NT2/D1 (cell line): ENCODE data around the gene DRC7.

Experiments
- SUZ12 ChIP-seq: IDR thresholded peaks from 2 replicates; pipeline ENCODE4 v1.6.1; 2011; ENCODE audit not compliant: insufficient read length, insufficient read depth; ENCODE audit errors: extremely low read depth
- ZNF274 ChIP-seq: IDR thresholded peaks from 2 replicates; pipeline ENCODE4 v1.6.1; 2011; ENCODE audit warnings: mild to moderate bottlenecking, low read depth, low read length

DNA sequence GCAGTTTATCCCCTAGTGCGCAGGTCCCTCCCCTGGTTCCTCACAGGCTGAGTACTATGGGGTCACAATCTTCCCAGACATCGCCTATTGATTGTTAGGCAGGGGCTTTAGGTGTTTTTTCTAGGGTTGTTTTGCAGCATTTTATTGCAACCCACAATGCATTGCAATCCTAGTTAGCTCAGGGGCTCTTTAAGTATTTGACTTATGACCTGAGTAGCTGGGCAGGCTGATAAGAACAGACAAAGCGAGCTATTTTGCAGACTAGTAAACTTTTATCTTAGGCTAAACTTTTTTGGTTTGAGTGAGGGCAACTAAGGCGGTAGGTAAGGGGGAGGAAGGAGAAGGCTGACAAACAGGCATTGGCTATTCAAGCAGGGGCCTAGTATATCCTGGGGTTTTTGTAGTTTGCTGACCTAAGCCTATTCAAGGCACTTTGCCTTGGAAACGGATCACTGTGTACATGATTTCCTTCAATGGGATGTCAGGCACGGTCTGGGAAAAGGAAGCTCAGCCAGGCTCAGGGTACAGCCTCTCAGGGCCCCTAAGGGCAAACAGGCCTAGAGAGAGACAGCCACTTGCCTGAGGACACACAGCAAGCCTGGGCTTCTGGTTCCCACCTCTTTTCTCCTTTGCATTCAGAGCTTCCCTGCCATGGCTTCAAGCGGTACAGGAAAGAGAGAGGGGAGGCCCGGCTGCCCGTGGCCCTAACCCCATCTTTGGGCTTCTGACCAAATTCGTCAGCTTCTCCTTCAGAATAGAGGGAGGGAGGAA is 6.4 kb downstream of the DRC7 start:
- TF ChIP-seq SUZ12 (no peak), ZNF274 (no peak)
